IMR-90 (cell line): ENCODE measurements around the gene CYP4F3.

ENCODE experiments used
- CEBPB ChIP-seq: IDR thresholded peaks from 2 replicates; pipeline ENCODE4 v1.6.1; 2012; ENCODE audit warnings: low read depth, low read length, improper control_type of control experiment
- CHD1 ChIP-seq: IDR thresholded peaks from 2 replicates; pipeline ENCODE4 v1.6.1; 2012; ENCODE audit warnings: low read depth, low read length, improper control_type of control experiment
- CTCF ChIP-seq: conservative IDR thresholded peaks from 2 replicates; pipeline ENCODE4 v1.5.1; 2012; ENCODE audit warnings: mild to moderate bottlenecking, low read depth, low read length, improper control_type of control experiment
- MXI1 ChIP-seq: IDR thresholded peaks from 2 replicates; pipeline ENCODE4 v1.6.1; 2012; ENCODE audit warnings: low read depth, mild to moderate bottlenecking, low read length, moderate library complexity, borderline replicate concordance
- POLR2A ChIP-seq: IDR thresholded peaks from 2 replicates; pipeline ENCODE4 v1.6.1; 2012; ENCODE audit warnings: mild to moderate bottlenecking, low read depth, low read length
- SMC3 ChIP-seq: fragments of 150-350 bp; IDR thresholded peaks from 2 replicates; pipeline ENCODE4 v1.6.1; 2016; ENCODE audit warnings: low read depth, mild to moderate bottlenecking, antibody characterized with exemption, low read length, moderate library complexity
- USF2 ChIP-seq: fragments of 150-350 bp; IDR thresholded peaks from 2 replicates; pipeline ENCODE4 v1.6.1; 2017; ENCODE audit warnings: mild to moderate bottlenecking, antibody characterized with exemption, low read length, low read depth

GRCh38 chr19:15643387-15643786 lies 2.7 kb downstream of the CYP4F3 start:
- TF ChIP-seq MXI1 = no peak
- no peak for TF ChIP-seq POLR2A
- TF ChIP-seq CTCF = no peak
- no peak for TF ChIP-seq USF2
- TF ChIP-seq SMC3 = no peak
- no peak for TF ChIP-seq CEBPB
- TF ChIP-seq CHD1 = no peak
